OCI-LY1 (cell line): ENCODE data around the gene P3H1.

Experiments
- H2AFZ ChIP-seq: fragments of 200-600 bp; sonication (generic), shearing (Covaris generic); 2 replicates; pipeline ENCODE4 v1.6.0; 2014; ENCODE audit warnings: antibody characterized with exemption, mild to moderate bottlenecking, low read length
- H3F3A ChIP-seq: fragments of 200-600 bp; sonication (generic), shearing (Covaris generic); 2 replicates; pipeline ENCODE4 v1.6.0; 2014; ENCODE audit warnings: mild to moderate bottlenecking, antibody characterized with exemption, low read length, moderate library complexity; ENCODE audit not compliant: insufficient read depth
- H3K27ac ChIP-seq: fragments of 200-600 bp; sonication (generic); 2 replicates; pipeline ENCODE4 v1.5.1; 2014; ENCODE audit warnings: low read length, mixed run types, mild to moderate bottlenecking, low read depth; ENCODE audit not compliant: poor library complexity, severe bottlenecking
- H3K27me3 ChIP-seq: fragments of 200-600 bp; sonication (generic); 2 replicates; pipeline ENCODE4 v1.6.0; 2014; ENCODE audit warnings: antibody characterized with exemption, mild to moderate bottlenecking, low read length, moderate library complexity; ENCODE audit not compliant: insufficient read depth
- H3K36me3 ChIP-seq: fragments of 200-600 bp; sonication (generic); 2 replicates; pipeline ENCODE4 v1.6.1; 2014; ENCODE audit warnings: mild to moderate bottlenecking, antibody characterized with exemption, low read length, moderate library complexity, mixed read lengths; ENCODE audit not compliant: insufficient read depth
- H3K4me1 ChIP-seq: fragments of 200-600 bp; sonication (generic); 2 replicates; pipeline ENCODE4 v1.5.1; 2014; ENCODE audit warnings: mild to moderate bottlenecking, low read length, moderate library complexity; ENCODE audit not compliant: insufficient read depth, severe bottlenecking
- H3K4me2 ChIP-seq: fragments of 200-600 bp; sonication (generic), shearing (Covaris generic); 2 replicates; pipeline ENCODE4 v1.6.1; 2014; ENCODE audit warnings: low read length
- H3K4me3 ChIP-seq: fragments of 200-600 bp; sonication (generic); 2 replicates; pipeline ENCODE4 v1.5.1; 2014; ENCODE audit warnings: low read length, low read depth, mild to moderate bottlenecking, mixed read lengths; ENCODE audit not compliant: poor library complexity, severe bottlenecking
- H3K79me2 ChIP-seq: fragments of 200-600 bp; shearing (Covaris generic); 2 replicates; pipeline ENCODE4 v1.6.1; 2016; ENCODE audit warnings: mixed run types, low read length, mixed read lengths; ENCODE audit not compliant: insufficient read depth
- H3K9ac ChIP-seq: fragments of 200-600 bp; sonication (generic), shearing (Covaris generic); 2 replicates; pipeline ENCODE4 v1.6.1; 2014; ENCODE audit warnings: mild to moderate bottlenecking, low read length, mixed read lengths
- H3K9me2 ChIP-seq: fragments of 200-600 bp; sonication (generic), shearing (Covaris generic); 2 replicates; pipeline ENCODE4 v1.6.1; 2014; ENCODE audit warnings: low read depth, mild to moderate bottlenecking, low read length, mixed read lengths
- H3K9me3 ChIP-seq: fragments of 200-600 bp; shearing (Covaris generic); 2 replicates; pipeline ENCODE4 v1.6.1; 2014; ENCODE audit warnings: low read length, mixed read lengths
- H4K20me1 ChIP-seq: fragments of 200-600 bp; sonication (generic), shearing (Covaris generic); 2 replicates; pipeline ENCODE4 v1.6.0; 2016; ENCODE audit warnings: mild to moderate bottlenecking, low read length; ENCODE audit not compliant: insufficient read depth
- EZH2 ChIP-seq: fragments of 200-600 bp; sonication (generic), shearing (Covaris generic); IDR thresholded peaks from 2 replicates; pipeline ENCODE4 v1.8.0; 2017; ENCODE audit warnings: borderline replicate concordance, mixed run types, mild to moderate bottlenecking, antibody characterized with exemption, low read length, moderate library complexity, mixed read lengths
- TF ChIP-seq, protein P1 (sequence below): fragments of 200-600 bp; sonication (generic), shearing (Covaris generic); IDR thresholded peaks from 2 replicates; pipeline ENCODE4 v1.5.1; 2017; ENCODE audit warnings: mild to moderate bottlenecking, antibody characterized with exemption, low read length, moderate library complexity, mixed read lengths

Gene P3H1

GRCh38 chr1:42733415-42734200, 33.2 kb downstream of the P3H1 start:
- peaks cover 3% of the 10 kb centered on the region; the same call in 1 of the 2 replicates for H3K27me3 ChIP-seq
- H3K4me2 ChIP-seq: no peak overlapping the region
- no peaks in the 10 kb centered on the region for H3K4me1 ChIP-seq
- H3K4me3 ChIP-seq: no peak overlapping the region
- no peaks in the 10 kb centered on the region for H3K9me2 ChIP-seq
- no peak overlapping the region for H3K9ac ChIP-seq
- H2AFZ ChIP-seq: no peak overlapping the region
- no peak overlapping the region for H3K27ac ChIP-seq
- no peaks in the 10 kb centered on the region for H3F3A ChIP-seq
- no peaks in the 10 kb centered on the region for H3K36me3 ChIP-seq
- H4K20me1 ChIP-seq: no peaks in the 10 kb centered on the region
- no peaks in the 10 kb centered on the region for H3K79me2 ChIP-seq
- no peaks in the 10 kb centered on the region for H3K9me3 ChIP-seq
- no peak for TF ChIP-seq EZH2
- TF ChIP-seq, protein P1, sequence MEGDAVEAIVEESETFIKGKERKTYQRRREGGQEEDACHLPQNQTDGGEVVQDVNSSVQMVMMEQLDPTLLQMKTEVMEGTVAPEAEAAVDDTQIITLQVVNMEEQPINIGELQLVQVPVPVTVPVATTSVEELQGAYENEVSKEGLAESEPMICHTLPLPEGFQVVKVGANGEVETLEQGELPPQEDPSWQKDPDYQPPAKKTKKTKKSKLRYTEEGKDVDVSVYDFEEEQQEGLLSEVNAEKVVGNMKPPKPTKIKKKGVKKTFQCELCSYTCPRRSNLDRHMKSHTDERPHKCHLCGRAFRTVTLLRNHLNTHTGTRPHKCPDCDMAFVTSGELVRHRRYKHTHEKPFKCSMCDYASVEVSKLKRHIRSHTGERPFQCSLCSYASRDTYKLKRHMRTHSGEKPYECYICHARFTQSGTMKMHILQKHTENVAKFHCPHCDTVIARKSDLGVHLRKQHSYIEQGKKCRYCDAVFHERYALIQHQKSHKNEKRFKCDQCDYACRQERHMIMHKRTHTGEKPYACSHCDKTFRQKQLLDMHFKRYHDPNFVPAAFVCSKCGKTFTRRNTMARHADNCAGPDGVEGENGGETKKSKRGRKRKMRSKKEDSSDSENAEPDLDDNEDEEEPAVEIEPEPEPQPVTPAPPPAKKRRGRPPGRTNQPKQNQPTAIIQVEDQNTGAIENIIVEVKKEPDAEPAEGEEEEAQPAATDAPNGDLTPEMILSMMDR: no peak

- no peaks in the 10 kb centered on the region for H3K36me3 ChIP-seq
- H3K9me2 ChIP-seq: no peaks in the 10 kb centered on the region
- H3K9me3 ChIP-seq: no peaks in the 10 kb centered on the region
- no peaks in the 10 kb centered on the region for H3K79me2 ChIP-seq
- TF ChIP-seq, protein P1: no peak
- no peak for TF ChIP-seq EZH2
- H3F3A ChIP-seq: no peaks in the 10 kb centered on the region
- no peaks in the 10 kb centered on the region for H3K4me1 ChIP-seq
- H2AFZ ChIP-seq: no peak overlapping the region
- H3K9ac ChIP-seq: no peak overlapping the region
- no peak overlapping the region for H3K27ac ChIP-seq
- peaks cover 3% of the 10 kb centered on the region; the same call in 1 of the 2 replicates for H3K27me3 ChIP-seq
- no peak overlapping the region for H3K4me2 ChIP-seq
- H3K4me3 ChIP-seq: no peak overlapping the region
- no peaks in the 10 kb centered on the region for H4K20me1 ChIP-seq
Measured at GRCh38 chr1:42732126-42732680, 34.6 kb downstream of the P3H1 start.

- no peaks in the 10 kb centered on the region for H3K9me3 ChIP-seq
- H3K9ac ChIP-seq: no peak overlapping the region
- no peak overlapping the region for H3K4me2 ChIP-seq
- no peaks in the 10 kb centered on the region for H3K36me3 ChIP-seq
- H3F3A ChIP-seq: no peaks in the 10 kb centered on the region
- no peaks in the 10 kb centered on the region for H3K9me2 ChIP-seq
- no peak for TF ChIP-seq EZH2
- TF ChIP-seq, protein P1: no peak
- H3K79me2 ChIP-seq: no peaks in the 10 kb centered on the region
- no peak overlapping the region for H3K27ac ChIP-seq
- no peaks in the 10 kb centered on the region for H4K20me1 ChIP-seq
- H3K4me3 ChIP-seq: no peak overlapping the region
- peaks cover 3% of the 10 kb centered on the region; the same call in 1 of the 2 replicates for H3K27me3 ChIP-seq
- no peaks in the 10 kb centered on the region for H3K4me1 ChIP-seq
- no peak overlapping the region for H2AFZ ChIP-seq
Measured at GRCh38 chr1:42731585-42731984, 35.2 kb downstream of the P3H1 start.
